ENCODE results near the gene PIK3AP1. TPM values are rescaled to one million over a fixed set of nuclear protein-coding genes. Genes with fewer than 3 reads are reported as not detected.

The PIK3AP1 gene
- total and polyA plus RNA-seq, 4 donors: 27.3 to 137 (median 50.9) TPM

GRCh38 chr10:96696845-96697425 lies 23.4 kb downstream of the PIK3AP1 start:
- Histone ChIP-seq H3K9me3 (ENCODE audit: control insufficient read depth in 4 of 4, low read length in 3 of 4) (no peaks in the 10 kb centered on the region), H3K36me3 (ENCODE audit: control insufficient read depth in 4 of 4, insufficient read depth in 3 of 4, low read depth in 1 of 4, low read length in 3 of 4) (peaks cover 0 to 15% (median 5%) of the 10 kb centered on the region in 4 donors), H3K27me3 (ENCODE audit: control insufficient read depth in 4 of 4, insufficient read depth in 4 of 4, low read length in 3 of 4) (no peaks in the 10 kb centered on the region), H3K4me3 (ENCODE audit: low read depth in 1 of 3, low read length in 3 of 3) (no peak overlapping the region), H3K4me1 (ENCODE audit: control insufficient read depth in 4 of 4, insufficient read depth in 4 of 4, low read length in 3 of 4) (peaks cover 0 to 24% (median 6%) of the 10 kb centered on the region in 4 donors), H3K27ac (ENCODE audit: low read depth in 1 of 2, low read length in 2 of 2) (no peak overlapping the region), H3K9ac (ENCODE audit: low read depth in 1 of 2, low read length in 2 of 2) (no peak overlapping the region)
- no peak for DNase-seq (ENCODE audit: low spot score)
- 96% methylated on average over 7 of the region's 7 CpGs for WGBS
- TF ChIP-seq ZBTB33 (IDR thresholded peaks at IDR 0.05): no peak
- TF ChIP-seq YY1 (IDR thresholded peaks at IDR 0.05): no peak
- no peak for TF ChIP-seq JUND (IDR thresholded peaks at IDR 0.05)
- no peak for TF ChIP-seq RAD21 (IDR thresholded peaks at IDR 0.05)
- no peak for TF ChIP-seq NR2F2 (IDR thresholded peaks at IDR 0.05)

GRCh38 chr10:96695975-96696634 lies 24.2 kb downstream of the PIK3AP1 start:
- Histone ChIP-seq H3K4me1 (ENCODE audit: control insufficient read depth in 4 of 4, insufficient read depth in 4 of 4, low read length in 3 of 4) (peaks cover 0 to 24% (median 6%) of the 10 kb centered on the region in 4 donors), H3K4me3 (ENCODE audit: low read depth in 1 of 3, low read length in 3 of 3) (no peak overlapping the region), H3K9me3 (ENCODE audit: control insufficient read depth in 4 of 4, low read length in 3 of 4) (no peaks in the 10 kb centered on the region), H3K9ac (ENCODE audit: low read depth in 1 of 2, low read length in 2 of 2) (peak overlapping the region in 1 of 2 donors; percentile 36), H3K27me3 (ENCODE audit: control insufficient read depth in 4 of 4, insufficient read depth in 4 of 4, low read length in 3 of 4) (no peaks in the 10 kb centered on the region), H3K27ac (ENCODE audit: low read depth in 1 of 2, low read length in 2 of 2) (peak overlapping the region; percentile 57 to 59), H3K36me3 (ENCODE audit: control insufficient read depth in 4 of 4, insufficient read depth in 3 of 4, low read depth in 1 of 4, low read length in 3 of 4) (peaks cover 0 to 12% (median 3%) of the 10 kb centered on the region in 4 donors)
- TF ChIP-seq EGR1 (IDR thresholded peaks at IDR 0.05; ENCODE audit: low read depth in 2 of 2) (no peak), YY1 (IDR thresholded peaks at IDR 0.05) (no peak), TAF1 (conservative IDR thresholded peaks at IDR 0.05) (no peak), RAD21 (IDR thresholded peaks at IDR 0.05) (no peak), HNF4G (IDR thresholded peaks at IDR 0.05) (no peak), HNF4A (conservative IDR thresholded peaks at IDR 0.05) (no peak), CTCF (IDR thresholded peaks at IDR 0.05; ENCODE audit: low read depth, low read length, missing input control) (no peak), REST (IDR thresholded peaks at IDR 0.05) (no peak), GABPA (IDR thresholded peaks at IDR 0.05 in 1 of 2, conservative IDR thresholded peaks at IDR 0.05 in 1 of 2) (no peak), FOXA1 (IDR thresholded peaks at IDR 0.05) (no peak), RXRA (IDR thresholded peaks at IDR 0.05) (no peak), ATF3 (IDR thresholded peaks at IDR 0.05) (no peak), MAX (IDR thresholded peaks at IDR 0.05) (no peak), FOXA2 (IDR thresholded peaks at IDR 0.05) (no peak), JUND (IDR thresholded peaks at IDR 0.05) (no peak), SP1 (IDR thresholded peaks at IDR 0.05) (no peak), ZBTB33 (IDR thresholded peaks at IDR 0.05) (no peak)
- WGBS: 77% methylated on average over 3 of the region's 3 CpGs
- no peak for DNase-seq (ENCODE audit: low spot score)
